GM19463 (cell line): ENCODE data around the gene MSL2.
"Not testable (repeated sequence)": the region's sequence is repeated elsewhere in the genome, so short reads cannot be mapped to it uniquely, and the experiment has no call there.

Experiments used
- ATAC-seq: cut with Tn5 transposase; IDR thresholded peaks from one replicate; pipeline ENCODE4 v1.9.1; 2021; ENCODE audit warnings: mild to moderate bottlenecking, moderate library complexity; ENCODE audit not compliant: unreplicated experiment

The MSL2 gene

DNA sequence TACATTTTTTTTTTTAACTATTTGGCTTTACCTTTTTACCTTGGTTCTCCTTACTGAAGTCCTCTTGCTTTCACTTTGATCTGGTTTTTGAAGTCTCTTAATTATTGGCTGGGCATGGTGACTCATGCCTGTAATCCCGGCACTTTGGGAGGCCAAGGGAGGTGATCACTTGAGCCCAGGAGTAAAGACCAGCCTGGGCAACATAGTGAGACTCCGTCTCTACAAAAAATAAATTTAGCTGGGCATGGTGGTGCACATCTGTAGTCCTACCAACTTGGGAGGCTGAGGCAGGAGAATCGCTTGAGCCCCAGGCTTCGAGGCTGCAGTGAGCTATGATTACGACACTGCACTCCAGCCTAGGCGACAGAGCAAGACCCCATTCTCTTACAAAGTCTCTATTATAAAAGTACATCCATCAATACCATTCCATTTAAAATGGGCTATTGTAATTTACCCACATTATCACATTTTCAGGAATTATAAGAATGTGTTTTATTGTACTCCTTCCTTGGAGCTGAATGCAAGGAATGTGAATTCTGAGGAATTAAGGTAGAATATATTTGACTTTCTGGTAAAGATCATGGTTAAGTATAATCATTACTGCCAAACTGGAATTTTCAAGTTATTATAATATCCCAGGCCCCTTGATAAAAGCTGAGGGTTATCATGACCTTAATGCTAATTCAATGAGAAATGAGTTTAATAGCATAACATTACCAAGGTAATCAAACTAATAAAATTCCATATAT is 49.0 kb downstream of the MSL2 start:
- ATAC-seq, result no peak

DNA sequence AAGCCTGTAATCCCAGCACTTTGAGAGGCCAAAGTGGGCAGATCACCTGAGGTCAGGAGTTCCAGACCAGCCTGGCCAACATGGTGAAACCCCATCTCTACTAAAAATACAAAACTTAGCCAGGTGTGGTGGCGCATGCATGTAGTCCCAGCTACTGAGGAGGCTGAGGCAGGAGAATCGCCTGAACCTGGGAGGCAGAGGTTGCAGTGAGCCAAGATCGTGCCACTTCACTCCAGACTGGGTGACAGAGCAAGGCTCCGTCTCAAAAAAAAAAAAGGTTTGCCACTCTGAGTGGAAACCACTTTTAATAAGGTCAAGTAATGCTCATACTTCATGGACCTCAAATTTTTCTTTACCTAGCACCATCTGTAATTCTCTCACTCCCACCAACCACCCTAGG is 51.7 kb downstream of the MSL2 start:
- ATAC-seq, result not testable (repeated sequence)

- no peak for ATAC-seq
These were observed 53.5 kb downstream of the MSL2 start for GRCh38 chr3:136142592-136142991.

- no peak for ATAC-seq
These were observed 54.2 kb downstream of the MSL2 start for GRCh38 chr3:136141891-136142290.

GRCh38 chr3:136141291-136141785 is 54.8 kb downstream of the MSL2 start:
- no peak for ATAC-seq

GRCh38 chr3:136136454-136136853 is 59.7 kb downstream of the MSL2 start:
- no peak for ATAC-seq

DNA sequence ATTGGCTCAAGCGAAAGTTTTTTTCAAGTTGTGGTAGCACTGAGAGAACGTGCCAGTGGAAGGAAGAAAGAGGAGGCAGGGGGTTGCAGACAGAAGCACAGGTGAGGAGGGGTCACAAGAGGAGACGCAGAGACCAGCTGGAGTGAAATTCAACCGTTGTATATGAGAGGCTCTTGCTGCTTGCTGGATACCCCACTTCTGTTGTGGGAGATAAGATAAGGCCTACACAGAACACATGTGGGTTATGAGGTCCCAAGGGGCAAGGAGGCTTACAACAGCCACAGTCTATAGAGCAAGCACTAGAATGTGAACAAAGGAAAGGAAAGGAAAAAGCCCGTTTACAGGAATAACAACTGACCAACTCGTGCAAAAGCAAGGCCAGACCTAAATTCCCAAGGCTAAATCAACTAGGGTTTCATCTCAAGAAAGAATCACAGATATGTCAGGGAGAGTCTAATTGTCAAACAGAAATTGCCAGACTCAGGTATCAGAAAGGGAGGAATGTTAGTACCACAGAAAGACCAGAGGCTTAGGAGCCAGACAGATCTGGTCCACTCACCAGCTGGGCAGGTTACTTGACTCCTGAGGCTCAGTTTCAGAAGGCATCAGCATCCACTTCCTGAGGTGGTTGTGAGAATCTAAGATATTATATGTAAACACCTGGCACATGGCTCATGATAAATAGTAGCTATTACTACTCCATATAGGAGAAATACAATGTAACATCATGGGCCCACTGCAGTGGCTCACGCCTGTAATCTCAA is 60.9 kb downstream of the MSL2 start:
- no peak for ATAC-seq

DNA sequence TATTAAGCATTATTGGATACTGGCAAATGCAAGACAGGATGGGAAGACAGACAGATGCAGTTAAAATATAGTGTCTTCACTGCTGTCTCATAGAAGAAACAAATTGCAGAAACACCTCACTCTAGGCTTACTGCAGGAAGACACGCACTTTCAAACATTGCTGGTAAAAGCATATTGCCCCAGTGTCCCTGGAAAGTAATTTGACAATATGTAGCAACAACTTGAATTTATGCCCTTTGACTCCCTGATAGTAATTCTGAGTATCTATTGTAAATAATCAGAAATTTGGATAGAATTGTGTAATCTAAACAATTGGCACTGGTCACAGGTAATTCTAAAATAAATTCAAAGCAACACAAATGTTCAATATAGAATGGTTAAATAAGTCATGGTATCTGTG is 62.0 kb downstream of the MSL2 start:
- ATAC-seq, result no peak

DNA sequence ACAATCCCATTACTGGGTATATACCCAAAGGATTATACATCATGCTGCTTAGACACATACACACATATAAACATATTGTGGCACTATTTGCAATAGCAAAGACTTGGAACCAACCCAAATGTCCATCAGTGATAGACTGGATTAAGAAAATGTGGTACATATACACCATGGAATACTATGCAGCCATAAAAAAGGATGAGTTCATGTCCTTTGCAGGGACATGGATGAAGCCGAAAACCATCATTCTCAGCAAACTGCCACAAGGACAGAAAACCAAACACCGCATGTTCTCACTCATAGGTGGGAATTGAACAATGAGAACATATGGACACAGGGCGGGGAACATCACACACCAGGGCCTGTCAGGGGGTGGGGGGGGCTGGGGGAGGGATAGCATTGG is 64.5 kb downstream of the MSL2 start:
- not testable (repeated sequence) for ATAC-seq

DNA sequence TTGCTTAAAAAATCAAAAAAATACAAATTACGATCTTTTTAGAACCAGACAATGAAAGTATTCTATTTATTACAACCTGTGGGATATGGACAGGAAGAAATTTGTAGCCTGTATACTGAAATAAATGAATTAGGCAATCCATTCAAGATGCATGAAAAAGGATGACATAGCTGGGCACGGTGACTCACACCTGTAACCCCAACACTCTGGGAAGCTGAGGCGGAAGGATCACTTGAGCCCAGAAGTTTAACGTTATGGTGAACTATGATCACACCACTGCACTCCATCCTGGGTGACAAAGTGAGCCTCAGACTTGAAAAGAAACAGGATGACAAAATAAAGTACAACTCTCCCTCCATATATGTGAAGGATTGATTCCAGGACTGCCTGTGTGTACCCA is 74.1 kb downstream of the MSL2 start:
- no peak for ATAC-seq

- ATAC-seq, result peak; percentile 61
These were observed 75.5 kb downstream of the MSL2 start for GRCh38 chr3:136120373-136121348.

- not testable (repeated sequence) for ATAC-seq
These were observed 76.4 kb downstream of the MSL2 start for GRCh38 chr3:136119783-136120182.

DNA sequence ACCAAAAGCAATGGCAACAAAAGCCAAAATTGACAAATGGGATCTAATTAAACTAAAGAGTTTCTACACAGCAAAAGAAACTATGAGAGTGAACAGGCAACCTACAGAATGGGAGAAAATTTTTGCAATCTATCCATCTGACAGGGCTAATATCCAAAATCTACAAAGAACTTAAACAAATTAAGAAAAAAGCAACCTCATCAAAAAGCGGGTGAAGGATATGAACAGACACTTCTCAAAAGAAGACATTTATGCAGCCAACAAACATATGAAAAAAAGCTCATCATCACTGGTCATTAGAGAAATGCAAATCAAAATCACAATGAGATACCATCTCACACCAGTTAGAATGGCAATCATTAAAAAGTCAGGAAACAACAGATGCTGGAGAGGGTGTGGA is 76.8 kb downstream of the MSL2 start:
- not testable (repeated sequence) for ATAC-seq

GRCh38 chr3:136114421-136114820 is 81.7 kb downstream of the MSL2 start:
- no peak for ATAC-seq

- ATAC-seq, result no peak
These were observed 85.7 kb downstream of the MSL2 start for GRCh38 chr3:136110481-136110880.

GRCh38 chr3:136109499-136109898 is 86.6 kb downstream of the MSL2 start:
- peak; percentile 93 for ATAC-seq

DNA sequence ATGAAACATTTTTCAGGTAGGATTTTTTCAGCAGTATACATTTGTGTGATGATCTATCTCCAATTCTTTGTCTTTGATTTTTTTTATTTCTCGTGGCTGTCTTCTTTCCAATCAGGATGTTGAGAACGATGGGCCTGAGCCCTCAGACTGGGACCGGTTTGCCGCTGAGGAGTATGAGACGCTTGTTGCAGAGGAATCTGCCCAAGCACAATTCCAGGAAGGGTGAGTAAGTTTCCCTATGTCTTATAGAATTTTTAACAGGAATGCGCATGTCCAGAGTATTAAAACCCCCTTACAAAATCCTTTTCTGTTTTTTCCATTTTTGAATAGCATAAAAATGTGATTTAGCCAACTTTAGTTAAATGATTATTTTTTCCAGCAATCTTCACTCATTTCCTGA is 90.0 kb downstream of the MSL2 start:
- no peak for ATAC-seq

GRCh38 chr3:136105044-136105443 is 91.1 kb downstream of the MSL2 start:
- no peak for ATAC-seq
